OCI-LY1 (cell line): ENCODE measurements around the gene PARD3B.

ENCODE experiments used
- CTCF ChIP-seq: fragments of 200-600 bp; sonication (generic), shearing (Covaris generic); IDR thresholded peaks from 2 replicates; pipeline ENCODE4 v1.5.1; 2017; ENCODE audit warnings: mild to moderate bottlenecking, antibody characterized with exemption, low read length, moderate library complexity, mixed read lengths
- EZH2 ChIP-seq: fragments of 200-600 bp; sonication (generic), shearing (Covaris generic); IDR thresholded peaks from 2 replicates; pipeline ENCODE4 v1.8.0; 2017; ENCODE audit warnings: borderline replicate concordance, mixed run types, mild to moderate bottlenecking, antibody characterized with exemption, low read length, moderate library complexity, mixed read lengths

GRCh38 chr2:204967199-204967960 is 422.1 kb downstream of the PARD3B start:
- TF ChIP-seq CTCF (no peak), EZH2 (no peak)
